ENCODE measurements around the gene DLG1. TPM values are rescaled to one million over a fixed set of nuclear protein-coding genes. Genes with fewer than 3 reads are reported as not detected.
"Not testable (repeated sequence)": the region's sequence is repeated elsewhere in the genome, so short reads cannot be mapped to it uniquely, and the experiment has no call there.

DLG1 gene
- polyA plus RNA-seq, 4 donors, result 73.5 to 98.8 (median 94.4) TPM

DNA sequence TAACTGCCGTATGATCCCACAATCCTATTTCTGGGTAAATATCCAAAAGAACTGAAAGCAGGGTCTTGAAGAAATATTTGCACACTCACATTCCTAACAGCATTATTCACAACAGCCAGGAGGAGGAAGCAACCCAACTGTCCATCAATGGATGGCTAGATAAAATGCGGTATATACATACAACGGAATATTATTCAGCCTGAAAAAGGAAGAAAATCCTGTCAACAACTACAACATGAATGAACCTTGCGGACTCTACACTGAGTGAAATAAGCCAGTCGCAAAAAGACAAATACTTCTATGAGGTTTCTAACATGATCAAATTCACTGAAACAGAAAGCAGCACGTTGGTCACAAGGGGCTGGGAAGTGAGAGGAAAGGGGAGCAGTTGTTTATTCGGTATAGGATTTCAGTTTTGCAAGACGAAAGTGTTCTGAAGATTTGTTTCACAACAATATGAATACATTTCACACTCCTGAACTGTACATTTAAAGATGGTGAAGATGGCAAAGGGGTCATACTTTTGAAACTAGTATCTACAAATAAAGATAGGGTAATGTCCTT lies 6.2 kb downstream of the DLG1 start:
- DNase-seq (ENCODE audit: low read depth in 4 of 4, low spot score in 3 of 4), result no peak

DNA sequence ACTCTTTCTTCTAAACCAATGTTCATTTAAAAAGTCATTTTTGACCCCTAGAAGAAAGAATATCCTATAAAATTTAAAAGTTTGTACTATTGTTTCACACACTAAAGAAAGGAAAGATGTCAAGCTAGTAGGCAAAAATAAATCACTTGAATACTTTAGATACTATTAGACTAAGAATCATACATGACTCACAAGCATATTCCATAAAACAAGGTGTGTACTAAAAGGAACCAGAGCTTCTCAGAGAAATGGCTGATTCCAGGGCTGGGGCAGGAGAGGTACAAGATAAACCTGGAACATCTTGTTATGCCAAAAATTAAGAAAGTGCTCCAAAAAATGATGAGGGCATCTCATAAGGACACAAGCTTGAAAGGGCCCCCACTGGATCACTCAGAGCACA lies 8.7 kb downstream of the DLG1 start:
- no peak for DNase-seq (ENCODE audit: low read depth in 4 of 4, low spot score in 3 of 4)

DNA sequence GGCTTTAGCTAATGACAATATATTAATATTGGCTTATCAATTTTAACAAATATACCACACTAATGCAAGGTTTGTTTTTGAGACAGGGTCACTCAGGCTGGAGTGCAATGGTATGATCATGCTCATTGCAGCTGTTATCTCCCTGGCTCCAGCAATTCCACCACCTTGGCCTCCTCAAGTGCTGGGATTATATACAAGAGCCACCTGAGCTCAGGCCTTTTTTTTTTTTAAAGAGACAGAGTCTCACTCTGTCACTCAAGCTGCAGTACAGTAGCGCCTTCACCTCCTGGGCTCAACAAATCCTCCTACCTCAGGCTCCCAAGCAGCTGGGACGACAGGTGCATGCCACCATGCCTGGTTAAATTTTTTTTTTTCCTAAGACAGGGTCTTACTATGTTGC lies 11.7 kb downstream of the DLG1 start:
- no peak for DNase-seq (ENCODE audit: low read depth in 4 of 4, low spot score in 3 of 4)

DNA sequence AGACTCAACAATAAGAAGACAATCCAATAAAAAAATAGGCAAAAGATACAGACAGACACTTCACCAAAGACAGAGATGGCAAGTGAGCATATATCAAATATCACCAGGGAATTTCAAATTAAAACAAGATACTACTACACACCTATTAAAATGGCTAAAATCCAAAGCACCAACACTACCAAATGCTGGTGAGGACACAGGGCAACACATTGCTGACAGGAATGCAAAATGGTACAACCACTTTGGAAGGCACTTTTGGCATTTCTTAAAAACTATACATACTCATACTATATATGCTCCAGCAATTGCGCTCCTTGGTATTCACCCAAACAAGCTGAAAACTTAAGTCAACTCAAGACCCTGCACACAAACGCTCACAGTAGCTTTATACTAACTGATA lies 12.9 kb downstream of the DLG1 start:
- DNase-seq (ENCODE audit: low read depth in 4 of 4, low spot score in 3 of 4), result no peak

DNA sequence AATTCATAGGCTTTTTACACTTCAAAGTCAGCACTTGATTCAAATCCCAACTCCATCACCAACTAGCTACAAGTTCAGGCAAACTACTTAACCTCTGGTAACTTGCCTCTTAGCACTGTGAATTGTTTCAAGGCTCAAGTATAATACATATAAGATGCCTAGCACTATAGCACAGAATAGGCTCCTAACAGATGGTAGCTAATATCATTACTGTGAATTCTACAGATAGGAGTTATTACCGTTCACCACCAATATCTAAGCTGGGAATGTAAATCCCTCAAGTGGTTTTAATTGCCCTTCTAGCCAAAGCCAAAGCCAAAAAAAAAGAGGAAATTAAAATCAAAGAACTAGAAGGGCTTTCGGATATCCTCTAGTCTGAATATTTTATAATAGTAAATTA lies 15.4 kb downstream of the DLG1 start:
- no peak for DNase-seq (ENCODE audit: low read depth in 4 of 4, low spot score in 3 of 4)

DNA sequence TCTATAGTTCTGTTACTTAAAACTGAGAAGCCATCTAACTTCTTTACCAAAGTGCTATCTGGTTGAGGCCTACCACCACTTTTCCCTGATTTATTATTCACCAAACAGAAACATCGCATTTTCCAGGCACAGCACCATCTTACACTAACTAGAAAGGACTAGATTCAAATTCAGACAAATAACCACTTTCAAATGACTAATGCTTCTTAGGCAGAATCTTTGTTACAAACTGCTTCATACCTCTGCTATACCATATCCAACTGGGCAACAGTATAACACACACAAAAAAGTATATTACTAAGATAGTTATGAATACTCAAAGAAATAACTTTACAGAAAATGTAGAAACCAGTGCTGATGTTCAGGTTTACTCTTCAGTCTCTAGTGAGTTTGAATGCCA lies 16.6 kb downstream of the DLG1 start:
- no peak for DNase-seq (ENCODE audit: low read depth in 4 of 4, low spot score in 3 of 4)

DNA sequence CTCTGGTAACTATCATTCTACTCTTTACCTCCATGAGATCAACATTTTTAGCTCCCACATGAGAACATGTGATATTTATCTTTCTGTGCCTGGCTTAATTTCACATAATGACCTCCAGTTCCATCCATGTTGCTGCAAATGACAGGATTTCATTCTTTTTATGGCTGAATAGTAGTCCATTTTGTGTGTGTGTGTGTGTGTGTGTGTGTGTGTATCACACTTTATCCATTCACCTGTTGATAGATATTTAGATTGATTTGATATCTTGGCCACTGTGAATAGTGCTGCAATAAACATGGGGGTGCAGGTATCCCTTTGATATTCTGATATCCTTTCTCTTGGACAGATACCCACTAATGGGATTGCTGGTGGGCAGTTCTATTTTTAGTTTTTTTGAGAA lies 18.3 kb downstream of the DLG1 start:
- no peak for DNase-seq (ENCODE audit: low read depth in 4 of 4, low spot score in 3 of 4)

DNA sequence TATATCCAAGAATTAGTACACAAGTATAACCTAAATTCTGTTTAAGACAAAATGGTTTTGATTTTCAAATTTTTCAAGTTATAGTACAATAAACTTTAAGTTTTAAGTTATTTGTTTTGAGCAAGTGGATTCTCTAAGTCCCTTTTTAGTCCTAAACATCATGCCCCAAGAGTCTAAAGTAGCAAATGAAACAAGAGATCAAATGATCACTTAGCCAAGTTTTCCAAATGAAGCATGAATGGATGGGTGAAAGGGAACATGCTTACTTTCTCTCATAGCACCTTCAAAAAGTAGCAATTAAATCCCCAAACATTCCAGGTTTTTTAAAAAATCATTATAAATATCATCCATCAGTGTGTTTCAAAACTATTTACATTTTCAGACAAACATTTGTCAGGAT lies 19.5 kb downstream of the DLG1 start:
- no peak for DNase-seq (ENCODE audit: low read depth in 4 of 4, low spot score in 3 of 4)

DNA sequence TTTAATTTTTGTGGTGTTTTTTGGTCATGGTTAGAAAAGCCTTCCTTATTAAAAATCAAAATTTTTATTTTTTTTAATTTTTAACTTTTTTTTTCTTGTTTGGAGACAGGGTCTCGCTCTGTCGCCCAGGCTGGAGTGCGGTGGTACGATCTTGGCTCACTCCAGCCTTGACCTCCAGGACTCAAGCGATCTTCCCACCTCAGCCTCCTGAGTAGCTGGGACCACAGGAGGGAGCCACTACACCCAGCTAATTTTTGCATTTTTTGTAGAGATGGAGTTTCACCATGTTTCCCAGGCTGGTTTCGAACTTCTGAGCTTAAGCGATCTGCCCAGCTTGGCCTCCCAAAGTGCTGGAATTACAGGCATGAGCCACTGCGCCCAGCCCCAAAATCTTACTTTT lies 21.6 kb downstream of the DLG1 start:
- DNase-seq (ENCODE audit: low read depth in 4 of 4, low spot score in 3 of 4), result not testable (repeated sequence)

DNA sequence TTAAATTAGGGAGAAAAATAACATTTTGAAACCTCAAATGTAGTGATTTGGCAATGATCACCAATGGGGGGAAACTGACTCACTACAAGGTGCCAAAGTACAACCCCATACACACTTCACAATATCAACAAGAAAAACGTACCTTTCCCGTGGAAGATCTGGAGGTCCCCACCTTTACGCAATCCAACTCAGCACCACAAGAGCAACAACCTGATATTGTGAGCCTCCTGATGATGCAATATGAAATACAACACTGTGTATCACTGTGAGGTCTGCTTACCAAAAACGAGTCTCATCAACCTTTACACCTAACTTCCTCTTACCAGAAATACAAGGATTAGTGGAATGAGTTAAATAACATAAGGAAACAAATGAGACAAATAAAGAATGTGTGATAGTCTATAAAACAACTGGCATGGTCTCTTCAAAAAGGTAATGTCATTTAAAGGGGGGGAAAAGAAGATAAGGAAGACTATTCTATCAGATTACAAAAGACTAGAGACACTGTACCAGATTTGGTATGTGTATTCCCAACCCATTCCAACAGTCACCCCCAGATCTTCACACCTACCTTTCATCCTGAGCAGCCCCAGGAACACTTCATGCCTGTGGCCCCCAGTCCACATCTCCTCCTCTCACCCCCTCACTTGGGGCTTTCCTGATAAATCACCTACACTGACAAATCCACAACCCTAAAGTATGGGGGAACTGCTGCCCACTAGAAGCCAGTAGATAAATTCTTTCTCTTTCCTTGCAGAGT lies 27.7 kb downstream of the DLG1 start:
- no peak for DNase-seq (ENCODE audit: low read depth in 4 of 4, low spot score in 3 of 4)

DNA sequence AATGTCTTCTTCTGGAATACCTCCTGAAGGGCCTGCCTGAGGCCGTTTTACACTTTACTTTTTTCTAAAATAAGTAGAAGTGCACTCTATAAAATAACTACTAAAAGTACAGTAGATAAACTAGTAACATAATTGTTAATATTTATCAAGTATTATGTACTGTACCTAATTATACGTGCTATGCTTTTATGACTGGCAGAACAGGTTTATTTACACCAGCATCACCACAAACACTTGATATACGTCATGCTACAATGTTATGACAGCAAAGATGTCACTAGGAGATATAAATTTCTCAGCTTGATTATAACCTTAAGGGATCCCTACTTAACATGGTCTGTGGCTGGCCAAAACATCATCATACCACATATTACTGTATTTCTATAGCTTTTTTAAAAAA lies 29.4 kb downstream of the DLG1 start:
- DNase-seq (ENCODE audit: low read depth in 4 of 4, low spot score in 3 of 4), result no peak

DNA sequence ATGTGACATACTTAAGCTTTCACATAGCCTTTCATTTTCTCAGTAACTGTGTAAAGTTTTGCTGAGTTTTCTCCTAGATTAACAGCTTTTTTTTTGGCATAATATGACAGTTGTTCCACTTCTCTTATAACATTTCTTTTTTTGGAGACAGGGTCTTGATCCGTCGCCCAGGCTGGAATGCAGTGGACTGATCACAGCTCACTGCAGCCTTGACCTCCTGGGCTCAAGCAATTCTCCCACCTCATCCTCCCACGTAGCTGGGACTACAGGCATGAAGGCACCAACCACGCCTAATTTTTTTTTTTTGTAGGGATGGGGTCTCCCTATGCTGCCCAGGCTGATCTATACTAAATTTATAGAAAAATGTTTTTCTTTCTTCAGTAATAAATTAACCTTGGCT lies 30.1 kb downstream of the DLG1 start:
- DNase-seq (ENCODE audit: low read depth in 4 of 4, low spot score in 3 of 4), result no peak

DNA sequence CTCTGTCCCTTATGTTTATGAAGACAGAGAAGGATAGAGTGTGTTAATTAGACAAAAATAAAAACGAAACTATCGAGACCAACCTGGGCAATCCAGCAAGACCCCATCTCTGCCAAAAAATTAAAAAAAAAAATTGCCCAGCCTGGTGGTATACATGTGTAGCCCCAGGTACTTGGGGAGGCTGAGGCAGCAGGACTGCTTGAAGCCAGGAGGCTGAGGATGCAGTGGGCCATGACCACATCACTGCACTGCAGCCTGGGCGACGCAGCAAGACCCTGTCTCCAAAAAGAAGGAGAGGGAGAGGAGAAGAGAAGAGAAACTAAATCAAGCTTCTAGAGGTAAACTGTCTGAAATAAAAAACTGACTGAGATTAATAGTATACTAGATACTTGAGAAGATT lies 32.1 kb downstream of the DLG1 start:
- DNase-seq (ENCODE audit: low read depth in 4 of 4, low spot score in 3 of 4), result no peak

DNA sequence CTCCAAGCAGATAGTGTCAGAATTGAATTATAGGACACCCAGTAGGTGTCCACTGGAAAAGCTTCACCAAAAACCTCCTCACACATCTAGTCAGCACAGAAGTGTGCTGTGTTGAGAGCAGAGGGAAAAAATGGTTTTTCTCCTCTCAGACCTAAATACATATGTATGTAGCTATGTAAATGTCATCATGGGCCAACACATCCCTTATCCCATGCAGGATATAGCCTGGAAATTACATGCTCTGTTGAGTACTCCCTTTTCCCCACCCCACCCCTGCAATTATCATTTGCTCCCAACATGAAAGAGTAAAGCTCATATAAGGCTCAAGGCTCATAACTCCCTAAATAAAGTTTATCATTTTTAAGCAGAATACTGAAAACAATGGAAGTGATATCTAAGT lies 35.7 kb downstream of the DLG1 start:
- DNase-seq (ENCODE audit: low read depth in 4 of 4, low spot score in 3 of 4), result no peak

DNA sequence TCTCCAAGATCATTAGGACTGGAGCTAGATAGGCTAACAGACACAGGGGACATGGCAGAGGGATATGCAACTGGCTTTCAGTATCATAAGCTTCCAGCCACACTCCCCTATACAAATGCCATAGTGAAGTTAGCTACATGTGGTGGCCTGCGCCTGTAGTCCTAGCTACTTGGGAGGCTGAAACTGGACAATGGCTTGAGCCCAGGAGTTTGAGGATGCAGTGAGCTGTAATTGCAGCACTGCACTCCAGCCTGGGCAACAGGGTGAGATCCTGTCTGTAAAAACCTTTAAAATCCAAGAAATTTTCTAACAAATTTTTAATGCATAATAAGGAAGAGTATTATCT lies 37.3 kb downstream of the DLG1 start:
- no peak for DNase-seq (ENCODE audit: low read depth in 4 of 4, low spot score in 3 of 4)

DNA sequence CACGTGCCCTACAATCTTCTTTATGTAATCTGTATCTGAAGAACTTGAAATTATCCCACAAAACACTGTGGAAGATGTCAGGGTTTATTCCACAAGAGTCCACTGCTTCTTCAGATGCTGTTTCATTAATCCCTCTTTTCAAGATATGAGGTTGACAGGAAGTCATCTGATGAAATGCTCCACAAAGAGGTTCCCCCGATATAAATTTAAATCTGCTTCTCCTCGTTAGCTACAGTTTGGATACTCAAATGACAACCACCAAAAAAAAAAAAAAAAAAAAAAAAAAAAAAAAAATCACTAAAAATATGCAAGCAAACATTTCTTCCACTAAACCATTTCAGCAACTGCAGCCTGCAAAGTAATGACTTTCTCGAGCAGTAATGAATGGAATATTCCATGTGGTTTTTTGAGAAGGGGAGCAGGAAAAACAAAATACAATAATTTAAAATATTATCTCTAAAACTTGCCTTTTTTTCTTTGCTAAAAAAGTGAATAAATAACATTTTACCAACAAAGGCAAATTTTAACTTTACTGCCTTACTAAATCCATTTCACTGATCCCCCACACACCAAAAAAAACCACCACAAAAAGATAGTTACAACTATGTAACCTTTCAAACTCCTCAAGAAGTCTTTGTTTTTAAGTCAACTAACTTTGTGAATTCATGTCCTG lies 37.8 kb downstream of the DLG1 start:
- DNase-seq (ENCODE audit: low read depth in 4 of 4, low spot score in 3 of 4), result no peak

DNA sequence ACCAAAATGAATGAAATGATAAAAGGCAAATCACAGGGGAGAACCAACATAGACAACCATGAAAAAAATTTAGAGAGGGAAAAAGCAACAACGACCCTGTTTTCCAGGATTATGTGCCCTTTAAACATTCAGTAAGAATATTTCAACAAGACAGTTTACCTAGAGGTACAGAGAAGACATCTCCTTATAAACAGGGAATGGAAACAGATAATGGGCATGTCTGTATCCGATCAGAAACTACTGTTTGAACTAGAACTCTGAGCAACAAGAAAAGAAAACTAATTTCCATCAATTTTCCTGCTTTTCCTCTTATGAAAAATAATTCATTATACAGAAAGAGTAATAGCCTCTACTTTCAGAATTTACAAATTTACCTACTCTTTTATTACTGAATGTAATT lies 39.3 kb downstream of the DLG1 start:
- no peak for DNase-seq (ENCODE audit: low read depth in 4 of 4, low spot score in 3 of 4)

DNA sequence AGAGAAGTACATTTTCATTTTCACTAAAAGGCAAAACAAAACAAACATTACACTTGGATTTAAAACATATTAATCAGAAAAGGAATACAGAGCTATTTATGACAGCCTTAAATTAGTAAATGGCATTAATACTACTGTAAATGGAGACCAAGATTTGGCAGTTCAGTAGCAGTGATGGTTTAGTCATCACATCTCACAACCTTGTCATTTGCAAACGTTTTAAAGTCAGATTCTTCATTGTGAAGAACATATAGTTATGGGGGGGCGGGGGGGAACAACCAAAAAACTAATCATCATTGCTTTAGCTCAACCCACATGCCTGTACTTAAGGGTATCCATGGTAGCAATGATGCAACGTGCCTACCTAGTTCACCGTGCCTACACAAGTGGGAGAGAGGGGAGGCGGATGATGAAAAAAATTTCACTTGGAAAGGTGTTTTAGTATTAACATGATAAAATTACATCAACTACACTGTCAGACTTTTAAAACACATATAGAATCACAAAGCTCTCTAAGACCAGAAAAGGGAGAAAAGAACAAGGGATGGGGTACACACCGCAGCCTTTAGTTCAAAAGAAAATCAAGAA lies 40.1 kb downstream of the DLG1 start:
- DNase-seq (ENCODE audit: low read depth in 4 of 4, low spot score in 3 of 4), result no peak

DNA sequence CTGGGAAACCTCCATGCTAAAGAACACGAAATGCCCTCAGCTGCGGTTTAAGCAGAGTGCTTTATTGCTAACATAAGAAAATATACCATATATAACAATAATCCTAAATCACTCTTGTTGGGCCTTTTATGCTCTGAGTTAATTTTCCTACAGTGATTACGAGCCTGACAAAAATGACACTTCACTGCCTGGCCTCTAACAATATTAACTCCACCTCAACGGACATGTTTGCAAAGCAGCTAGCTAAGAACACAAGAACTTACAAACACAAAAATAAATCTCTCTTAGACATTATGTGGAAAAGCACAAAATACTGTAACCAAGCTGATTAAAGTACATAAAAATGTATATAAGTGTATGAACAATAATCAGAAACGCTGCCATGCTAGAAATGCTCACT lies 40.7 kb downstream of the DLG1 start:
- no peak for DNase-seq (ENCODE audit: low read depth in 4 of 4, low spot score in 3 of 4)

DNA sequence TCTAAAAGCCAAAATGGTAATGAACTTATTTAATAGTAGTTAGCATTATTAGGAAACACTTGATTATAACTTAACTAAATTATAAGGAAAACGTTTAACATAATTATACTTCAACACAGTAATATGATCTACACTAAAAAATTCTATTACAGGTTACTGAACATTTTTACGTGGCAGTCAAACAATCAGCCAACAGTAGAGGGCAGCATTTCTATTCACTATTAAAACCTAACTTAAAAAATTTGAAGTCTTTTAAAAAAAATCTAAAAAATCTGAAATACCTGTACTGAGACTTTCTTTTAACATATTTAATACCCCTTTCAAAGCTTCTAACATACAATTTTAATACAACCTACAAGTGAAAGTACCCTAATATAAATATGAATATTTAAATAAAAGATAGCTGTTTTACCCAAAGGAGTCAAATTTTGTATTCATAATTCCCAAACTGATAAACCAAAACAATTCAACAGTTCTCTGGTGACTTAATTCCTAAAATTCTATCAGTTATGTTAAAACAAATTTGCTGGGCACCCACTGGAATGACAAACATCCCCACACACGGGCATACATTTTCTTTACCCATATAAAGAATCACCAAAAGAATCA lies 41.5 kb downstream of the DLG1 start:
- DNase-seq (ENCODE audit: low read depth in 4 of 4, low spot score in 3 of 4), result peak; percentile 33 to 44 (median 40)

DNA sequence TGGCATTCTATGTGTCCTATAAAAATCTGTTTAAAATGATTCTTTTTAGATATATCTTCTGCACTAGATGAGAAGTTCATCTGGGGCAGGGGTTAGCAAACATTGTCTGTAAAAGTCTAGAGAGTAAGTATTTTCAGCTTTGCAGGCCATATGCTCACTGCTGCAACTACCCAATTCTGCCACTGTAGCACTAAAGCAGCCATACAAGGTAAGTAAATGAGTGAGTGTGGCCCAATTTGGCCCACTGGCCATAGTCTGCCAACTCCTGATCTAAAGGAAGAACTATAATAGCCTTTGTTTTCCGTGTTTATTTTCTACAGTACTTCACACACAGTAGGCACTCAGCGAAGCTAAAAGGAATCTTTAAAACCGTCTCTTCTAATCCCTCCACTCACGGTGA lies 42.3 kb downstream of the DLG1 start:
- no peak for DNase-seq (ENCODE audit: low read depth in 4 of 4, low spot score in 3 of 4)
